GM12801 (cell line): ENCODE measurements around the gene BOD1L1.

Experiments used
- TF ChIP-seq, protein P1 (sequence below): IDR thresholded peaks from one replicate; pipeline ENCODE4 v1.5.1; 2011; ENCODE audit warnings: control low read depth; ENCODE audit not compliant: insufficient read length; ENCODE audit errors: extremely low read depth

The BOD1L1 gene

GRCh38 chr4:13570916-13571315, 56.6 kb downstream of the BOD1L1 start:
- TF ChIP-seq, protein P1, sequence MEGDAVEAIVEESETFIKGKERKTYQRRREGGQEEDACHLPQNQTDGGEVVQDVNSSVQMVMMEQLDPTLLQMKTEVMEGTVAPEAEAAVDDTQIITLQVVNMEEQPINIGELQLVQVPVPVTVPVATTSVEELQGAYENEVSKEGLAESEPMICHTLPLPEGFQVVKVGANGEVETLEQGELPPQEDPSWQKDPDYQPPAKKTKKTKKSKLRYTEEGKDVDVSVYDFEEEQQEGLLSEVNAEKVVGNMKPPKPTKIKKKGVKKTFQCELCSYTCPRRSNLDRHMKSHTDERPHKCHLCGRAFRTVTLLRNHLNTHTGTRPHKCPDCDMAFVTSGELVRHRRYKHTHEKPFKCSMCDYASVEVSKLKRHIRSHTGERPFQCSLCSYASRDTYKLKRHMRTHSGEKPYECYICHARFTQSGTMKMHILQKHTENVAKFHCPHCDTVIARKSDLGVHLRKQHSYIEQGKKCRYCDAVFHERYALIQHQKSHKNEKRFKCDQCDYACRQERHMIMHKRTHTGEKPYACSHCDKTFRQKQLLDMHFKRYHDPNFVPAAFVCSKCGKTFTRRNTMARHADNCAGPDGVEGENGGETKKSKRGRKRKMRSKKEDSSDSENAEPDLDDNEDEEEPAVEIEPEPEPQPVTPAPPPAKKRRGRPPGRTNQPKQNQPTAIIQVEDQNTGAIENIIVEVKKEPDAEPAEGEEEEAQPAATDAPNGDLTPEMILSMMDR: no peak

DNA sequence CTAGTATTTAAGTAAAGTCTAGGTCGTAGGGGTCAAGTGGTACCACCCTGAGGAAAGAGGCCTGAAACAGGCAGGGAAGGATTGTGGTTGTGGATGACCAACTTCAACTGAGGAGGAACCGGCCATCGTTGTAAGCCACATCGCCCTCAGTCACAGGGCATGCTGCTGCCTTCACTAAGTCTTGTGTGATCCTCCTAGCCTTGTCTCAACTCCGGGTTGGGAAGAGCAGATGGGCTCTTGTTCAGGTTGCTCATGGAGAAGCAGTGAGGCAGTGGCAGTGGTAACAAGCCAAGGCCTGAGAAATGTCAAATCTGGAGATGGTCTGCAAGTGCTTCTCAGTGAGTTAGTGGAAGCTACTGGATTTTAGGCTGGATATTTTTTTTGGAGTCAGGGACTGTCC, 60.4 kb downstream of the BOD1L1 start:
- TF ChIP-seq, protein P1: no peak

DNA sequence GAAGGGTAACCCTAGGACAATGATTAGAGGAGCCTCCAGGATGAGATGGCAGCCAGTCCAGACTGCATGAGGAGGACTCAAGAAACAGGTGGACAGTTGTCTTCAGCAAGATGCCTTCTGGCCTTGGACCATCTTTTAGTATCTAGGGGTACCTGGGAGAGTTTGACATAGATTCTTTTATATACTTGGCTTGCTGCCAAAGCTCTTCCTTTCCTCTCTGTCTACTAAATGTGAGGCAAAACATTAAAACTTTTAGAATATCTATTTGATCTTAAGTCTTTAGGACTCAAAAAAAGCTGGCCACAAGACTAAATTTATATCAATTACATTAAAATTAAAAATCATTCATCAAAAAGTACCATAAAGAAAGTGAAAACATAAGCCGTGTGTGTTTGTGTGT, 64.6 kb downstream of the BOD1L1 start:
- TF ChIP-seq, protein P1: no peak

DNA sequence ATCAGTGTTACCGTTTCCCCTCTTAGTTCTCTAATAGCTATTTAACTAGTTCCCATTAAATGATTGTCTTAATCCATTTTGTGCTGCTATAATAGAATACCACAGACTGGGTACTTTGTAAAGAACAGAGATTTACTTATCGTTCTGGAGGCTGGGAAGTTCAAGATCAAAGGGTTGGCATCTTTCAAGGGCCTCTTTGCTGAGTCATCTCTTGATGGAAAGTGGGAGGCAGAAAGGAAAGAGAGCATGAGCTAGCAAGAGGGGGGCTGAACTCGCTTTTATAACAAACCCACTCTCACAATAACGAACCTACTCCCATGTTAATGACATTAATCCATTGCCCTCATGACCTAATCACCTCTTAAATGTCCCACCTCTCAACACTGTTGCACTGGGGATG, 65.9 kb downstream of the BOD1L1 start:
- TF ChIP-seq, protein P1: no peak

DNA sequence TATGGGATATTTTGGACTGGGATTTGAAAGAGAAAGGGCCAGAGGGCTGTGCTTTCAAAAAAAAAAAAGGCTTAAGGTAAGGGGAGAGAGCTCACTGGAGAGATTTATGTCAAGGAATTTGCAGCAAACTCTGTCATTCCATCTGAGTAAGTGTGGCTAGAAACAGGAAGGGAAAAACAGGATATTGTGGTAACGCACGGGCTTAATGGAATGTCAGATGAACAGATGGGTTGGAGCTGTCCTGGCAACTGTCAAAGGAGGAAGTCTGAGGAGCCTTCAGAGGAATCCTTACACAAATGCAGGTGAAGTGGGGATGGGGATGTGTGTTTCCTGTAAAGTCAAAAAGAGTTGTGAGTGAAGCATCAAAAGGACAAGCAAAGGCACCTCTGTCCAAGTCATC, 68.1 kb downstream of the BOD1L1 start:
- TF ChIP-seq, protein P1: no peak

DNA sequence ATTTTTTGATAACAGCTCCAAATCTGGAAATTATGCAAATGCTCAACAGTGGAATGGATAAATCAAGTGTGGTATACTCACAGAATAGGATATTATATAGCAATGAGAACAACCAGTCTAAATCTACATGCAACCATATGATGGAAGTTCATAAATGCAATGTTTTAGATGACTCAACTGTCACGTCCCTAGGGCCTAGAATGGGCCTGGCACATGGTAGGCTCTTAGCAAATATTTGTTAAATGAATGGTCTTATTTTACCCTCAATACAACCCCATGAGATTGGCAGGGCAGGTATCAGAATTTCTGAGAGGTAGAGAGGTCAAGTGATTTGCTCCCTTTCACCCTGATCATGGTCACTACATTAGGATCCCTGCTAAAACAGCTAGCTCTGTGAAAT, 68.6 kb downstream of the BOD1L1 start:
- TF ChIP-seq, protein P1: no peak

- TF ChIP-seq, protein P1: no peak
These were observed 72.2 kb downstream of the BOD1L1 start for GRCh38 chr4:13555325-13555724.

DNA sequence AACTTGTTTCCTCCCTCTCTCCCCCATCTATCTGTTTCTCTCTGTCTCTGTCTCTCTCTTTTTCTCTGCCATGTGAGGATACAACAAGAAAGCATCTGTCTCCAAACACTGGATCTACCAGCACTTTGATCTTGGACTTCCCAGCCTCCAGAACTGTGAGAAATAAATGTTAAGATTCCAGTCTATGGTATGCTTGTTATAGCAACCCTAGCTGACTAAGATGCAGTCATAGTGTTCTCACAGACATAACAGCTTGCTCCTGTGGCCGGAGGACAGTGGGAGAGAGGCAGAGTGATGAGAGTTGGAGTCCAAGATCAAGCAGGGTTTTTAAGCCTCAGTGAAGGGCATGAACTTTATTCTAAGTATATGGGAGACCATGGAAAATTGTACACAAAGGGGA, 74.4 kb downstream of the BOD1L1 start:
- TF ChIP-seq, protein P1: no peak
